Epithelial cell of esophagus (primary cell): Measurements from ENCODE around the gene TMEM44.

Experiments used
- DNase-seq: peaks from one replicate; pipeline ENCODE4 v3.0.0; 2010; ENCODE audit warnings: low read depth
- H3K4me3 ChIP-seq: 2 replicates; pipeline ENCODE4 v1.5.1; 2011; ENCODE audit warnings: mild to moderate bottlenecking, low read length, control low read depth
- CTCF ChIP-seq: IDR thresholded peaks from 2 replicates; pipeline ENCODE4 v1.5.1; 2011; ENCODE audit warnings: low read depth, mild to moderate bottlenecking, low read length, control low read depth, inconsistent platforms; ENCODE audit not compliant: insufficient read depth; ENCODE audit errors: missing control alignments

TMEM44 gene

GRCh38 chr3:194588741-194589140 lies 44.5 kb downstream of the TMEM44 start:
- TF ChIP-seq CTCF, result no peak
- DNase-seq, result no peak

GRCh38 chr3:194588236-194588635 lies 45.0 kb downstream of the TMEM44 start:
- DNase-seq, result peak; percentile 47
- no peak for TF ChIP-seq CTCF

More at GRCh38 chr3:194588741-194589140, 44.5 kb downstream of the TMEM44 start:
- H3K4me3 ChIP-seq, result no peak overlapping the region

GRCh38 chr3:194587438-194587931 lies 45.7 kb downstream of the TMEM44 start:
- TF ChIP-seq CTCF, result no peak
- DNase-seq, result peak; percentile 34
- no peak overlapping the region for H3K4me3 ChIP-seq

More at GRCh38 chr3:194588236-194588635, 45.0 kb downstream of the TMEM44 start:
- H3K4me3 ChIP-seq, result no peak overlapping the region

- peak; percentile 60 for DNase-seq
- H3K4me3 ChIP-seq, result no peak overlapping the region
- TF ChIP-seq CTCF, result no peak
Observed at GRCh38 chr3:194586836-194587235, 46.4 kb downstream of the TMEM44 start.

GRCh38 chr3:194585880-194586281 lies 47.3 kb downstream of the TMEM44 start:
- DNase-seq, result no peak
- H3K4me3 ChIP-seq, result no peak overlapping the region
- no peak for TF ChIP-seq CTCF

GRCh38 chr3:194584866-194585265 lies 48.4 kb downstream of the TMEM44 start:
- peak overlapping the region; percentile 99 for H3K4me3 ChIP-seq
- TF ChIP-seq CTCF, result no peak
- DNase-seq, result peak; percentile 26

- DNase-seq, result no peak
- no peak for TF ChIP-seq CTCF
- H3K4me3 ChIP-seq, result peak overlapping the region; percentile 99
Observed at GRCh38 chr3:194584320-194584776, 48.9 kb downstream of the TMEM44 start.
